Left forelimb (tissue), 1 donor: ENCODE measurements around the gene NR6A1.

ENCODE experiments used
- DNase-seq: peaks from one replicate; pipeline ENCODE4 v3.0.0-alpha.2; 2018; ENCODE audit warnings: low spot score

NR6A1 gene

DNA sequence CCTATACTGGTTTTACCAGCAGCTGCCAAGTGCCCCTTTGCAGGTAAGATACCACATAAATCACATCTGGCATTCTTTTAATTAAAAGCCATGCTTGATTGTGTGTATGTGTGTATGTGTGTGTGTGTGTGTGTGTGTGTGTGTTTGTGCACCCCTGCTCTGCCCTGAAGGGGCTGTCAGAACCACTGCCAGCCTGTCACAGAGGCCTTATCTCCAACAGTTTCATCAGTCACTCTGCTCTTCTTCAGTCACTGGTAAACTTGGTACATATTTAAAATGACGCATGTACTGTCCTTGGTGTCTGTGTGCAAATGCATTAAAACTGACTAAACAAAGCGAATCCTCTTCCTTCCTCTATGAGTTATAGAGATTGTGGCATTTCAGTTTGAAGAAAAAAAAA lies 244.9 kb downstream of the NR6A1 start:
- DNase-seq: no peak

DNA sequence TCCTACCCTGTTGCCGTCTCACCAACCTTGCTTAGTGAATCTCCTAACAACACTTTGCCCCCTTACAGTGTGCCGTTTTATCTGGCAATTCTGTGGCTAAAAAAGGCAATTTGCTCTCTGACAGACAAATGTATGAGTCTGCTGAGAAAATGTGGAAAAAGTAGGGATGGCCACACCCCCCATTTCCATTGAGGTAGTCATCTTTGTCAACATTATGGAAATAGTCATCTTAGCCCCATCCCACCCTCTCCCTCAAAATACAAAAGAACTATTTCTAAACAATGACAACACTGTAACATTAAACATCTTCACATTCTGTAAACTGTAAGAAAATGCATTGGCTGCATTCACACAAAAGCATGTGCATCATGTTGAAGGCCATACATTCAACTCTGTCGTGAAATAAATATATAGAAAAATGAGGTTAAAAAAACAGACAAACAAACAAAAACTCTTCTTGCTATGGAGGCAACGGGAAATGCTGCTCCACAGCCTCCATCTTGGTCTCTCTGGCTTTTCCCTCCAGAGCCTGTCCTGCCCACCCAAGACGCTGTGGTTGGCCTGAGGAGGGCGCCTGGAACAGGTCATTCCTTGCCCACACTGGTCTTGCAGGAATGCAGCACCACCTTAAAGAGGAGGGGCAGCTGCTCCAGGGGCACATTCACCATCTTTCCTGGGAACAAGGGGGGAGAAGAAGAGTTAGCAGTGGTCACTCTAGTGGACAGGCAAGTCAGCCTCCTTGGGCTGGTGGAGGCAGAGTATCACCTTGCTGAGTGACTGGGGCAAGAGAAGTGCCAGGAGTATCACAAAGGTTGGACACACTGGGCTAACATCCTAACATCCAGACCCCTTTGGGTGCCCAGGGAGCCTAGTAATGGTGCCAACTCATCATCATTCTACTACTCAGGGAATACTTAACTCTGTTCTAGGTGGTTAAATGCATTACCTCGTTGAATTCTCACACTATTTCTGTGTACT lies 248.7 kb downstream of the NR6A1 start:
- DNase-seq: no peak

DNA sequence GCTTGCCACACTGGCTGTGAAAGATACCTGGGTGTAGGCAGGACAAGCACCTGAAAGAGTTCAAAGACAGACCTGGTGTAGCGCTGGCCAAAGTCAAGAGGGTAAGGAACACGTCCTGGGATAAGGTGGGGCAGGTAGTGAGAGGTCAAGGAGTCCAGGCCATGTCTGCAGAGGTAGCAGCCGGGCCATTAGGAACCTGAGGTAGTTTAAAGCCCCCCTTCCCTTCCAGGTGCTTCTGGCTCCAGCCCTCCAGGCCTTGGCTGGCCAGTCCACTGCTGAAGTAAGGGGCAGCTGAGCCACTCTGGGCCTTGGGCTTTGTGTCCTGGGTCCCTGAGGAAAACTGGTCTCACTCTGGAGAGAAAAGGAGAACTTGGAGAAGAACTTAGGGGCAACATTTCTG lies 250.0 kb downstream of the NR6A1 start:
- DNase-seq: no peak

DNA sequence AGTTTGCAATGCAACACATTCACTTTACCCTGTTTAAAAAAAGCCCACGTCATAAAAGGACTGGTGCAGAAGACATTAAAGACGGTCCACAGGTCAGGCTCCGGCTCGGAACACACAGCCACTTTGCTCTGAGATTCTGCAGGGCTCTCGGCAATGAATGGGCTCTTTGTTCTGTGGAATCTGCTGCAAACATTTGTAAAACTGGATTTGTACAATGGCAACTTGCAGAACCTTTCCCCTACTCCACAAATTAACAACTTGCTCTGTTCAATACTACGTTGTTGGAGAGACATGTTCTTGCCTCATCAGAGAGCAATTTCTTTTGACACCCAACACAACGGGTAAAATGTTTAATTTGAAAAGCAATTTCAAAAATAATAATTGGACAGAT lies 250.9 kb downstream of the NR6A1 start:
- no peak for DNase-seq

DNA sequence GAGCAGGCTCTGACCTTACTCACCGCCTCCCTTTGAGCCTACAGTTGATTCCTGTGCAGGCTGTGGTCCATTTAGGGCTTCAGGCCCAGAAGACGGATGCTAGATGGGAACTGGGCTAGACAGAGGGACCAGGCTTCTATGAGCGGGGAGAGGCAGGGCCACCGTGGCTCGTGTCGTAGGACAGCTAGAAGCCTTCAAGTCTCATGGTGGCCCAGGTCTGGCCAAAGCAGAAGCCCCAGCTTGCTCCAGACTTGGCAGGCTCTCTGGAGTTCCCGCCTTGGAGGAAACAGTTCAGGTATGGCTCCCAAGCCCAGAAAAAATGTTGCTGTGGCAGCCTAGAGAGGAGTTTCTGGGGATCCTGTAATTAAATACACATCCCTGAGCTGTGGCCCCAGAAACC lies 253.0 kb downstream of the NR6A1 start:
- DNase-seq: no peak

GRCh38 chr9:124517600-124517999 lies 253.5 kb downstream of the NR6A1 start:
- no peak for DNase-seq

GRCh38 chr9:124514874-124515273 lies 256.2 kb downstream of the NR6A1 start:
- no peak for DNase-seq

- DNase-seq: no peak
These were observed 257.0 kb downstream of the NR6A1 start for GRCh38 chr9:124514125-124514524.

GRCh38 chr9:124513376-124513994 lies 257.6 kb downstream of the NR6A1 start:
- no peak for DNase-seq

GRCh38 chr9:124512806-124513204 lies 258.3 kb downstream of the NR6A1 start:
- no peak for DNase-seq

DNA sequence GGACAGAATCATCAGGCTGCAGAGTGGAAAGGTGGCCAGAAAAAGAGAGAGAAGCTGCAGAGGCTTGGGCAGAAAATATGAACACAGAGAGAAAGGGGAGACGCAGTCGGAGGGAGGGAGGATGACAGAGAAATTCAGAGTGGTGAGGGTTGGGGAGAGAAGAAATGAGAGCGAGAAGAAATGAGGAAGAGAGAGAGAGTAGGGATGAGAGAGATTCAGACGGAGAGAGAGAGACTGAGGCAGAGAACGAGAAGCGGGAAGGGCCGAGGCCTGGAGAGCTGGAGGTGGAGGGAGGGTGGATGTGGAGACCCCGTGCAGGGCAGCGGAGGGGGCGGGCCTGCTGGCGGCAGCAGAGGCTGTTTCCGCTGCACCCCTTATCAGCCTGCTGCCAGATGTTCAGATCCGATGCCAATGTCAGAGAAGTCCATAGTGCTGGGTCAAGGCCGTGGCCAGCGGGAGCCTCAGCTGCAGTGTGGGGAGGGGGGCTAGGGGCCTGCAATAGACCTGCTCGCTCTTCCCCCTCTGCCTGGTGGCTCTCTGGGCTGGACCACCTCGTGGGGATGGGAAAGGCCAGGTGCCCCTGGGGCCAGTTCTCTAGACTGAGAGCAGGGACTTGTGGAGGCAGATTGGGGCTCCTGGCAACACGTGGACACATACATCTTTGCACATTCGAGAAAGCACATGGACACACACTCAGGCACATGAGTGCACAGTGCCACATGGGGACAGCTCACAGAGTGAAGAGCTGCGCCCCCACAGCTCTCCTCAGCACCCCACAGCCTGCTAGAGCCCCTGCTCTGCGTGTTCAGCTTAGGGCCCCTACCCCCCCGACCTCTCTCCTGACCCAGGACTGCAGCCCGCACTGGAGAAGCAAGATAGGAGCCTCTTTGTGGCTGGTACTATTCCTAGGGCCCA lies 259.0 kb downstream of the NR6A1 start:
- no peak for DNase-seq

DNA sequence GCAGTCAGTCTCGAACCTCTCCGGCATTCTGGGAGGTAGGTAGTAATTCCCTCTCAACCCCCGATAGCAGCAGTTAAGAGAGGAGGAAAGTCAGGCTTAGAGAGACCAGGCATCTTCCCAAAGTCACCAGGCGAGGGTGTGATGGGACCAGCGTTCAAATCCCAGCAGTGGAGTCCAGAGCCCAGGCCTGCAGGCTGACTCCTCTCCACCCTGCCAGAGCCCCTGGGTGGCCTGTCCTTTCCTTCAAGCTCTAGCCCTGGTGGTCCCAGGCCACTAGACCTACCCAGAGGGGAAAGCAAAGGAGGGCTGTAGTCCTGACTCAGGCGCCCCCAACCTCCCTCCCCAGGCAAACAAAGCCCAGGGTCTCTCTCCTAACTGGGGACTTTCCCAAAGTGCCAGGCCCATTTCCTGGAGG lies 259.7 kb downstream of the NR6A1 start:
- no peak for DNase-seq

DNA sequence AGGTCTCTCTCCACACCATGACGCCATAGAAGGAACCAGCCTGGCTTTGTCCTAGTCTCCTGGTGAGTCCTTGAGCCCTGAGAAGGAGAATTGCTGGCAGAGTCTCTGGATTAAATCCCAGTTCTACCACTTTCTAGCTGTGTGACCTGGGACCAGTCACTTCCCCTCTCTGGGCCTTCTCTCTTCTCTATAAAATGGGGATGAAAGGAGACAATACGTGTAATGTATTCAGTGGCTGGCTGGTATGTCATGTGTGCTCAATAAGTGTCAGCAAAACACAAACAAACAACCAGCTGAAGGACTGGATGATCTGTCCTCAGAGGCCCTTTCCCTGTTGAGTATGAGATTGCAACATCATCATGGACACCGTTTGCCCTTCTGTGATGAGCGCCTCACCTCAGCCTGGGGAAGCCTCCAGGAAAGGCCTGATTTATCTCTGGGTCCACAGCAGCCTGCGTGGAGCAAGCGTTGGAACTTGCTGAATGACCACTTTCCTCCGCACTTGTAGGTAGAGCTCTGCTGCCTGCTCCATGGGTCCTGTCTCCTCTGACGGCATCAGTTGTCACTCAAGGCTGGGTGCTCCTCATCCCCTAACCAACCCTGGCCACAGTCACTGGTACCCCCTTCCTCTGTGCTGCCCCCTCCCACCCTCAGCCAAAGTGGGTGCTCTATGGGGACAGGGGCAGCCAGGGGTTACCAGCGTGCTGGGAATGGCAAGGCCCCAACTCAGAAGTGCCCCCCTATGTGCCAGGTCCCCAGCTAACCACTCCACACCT lies 260.3 kb downstream of the NR6A1 start:
- no peak for DNase-seq

GRCh38 chr9:124507880-124508423 lies 263.2 kb downstream of the NR6A1 start:
- DNase-seq: no peak

DNA sequence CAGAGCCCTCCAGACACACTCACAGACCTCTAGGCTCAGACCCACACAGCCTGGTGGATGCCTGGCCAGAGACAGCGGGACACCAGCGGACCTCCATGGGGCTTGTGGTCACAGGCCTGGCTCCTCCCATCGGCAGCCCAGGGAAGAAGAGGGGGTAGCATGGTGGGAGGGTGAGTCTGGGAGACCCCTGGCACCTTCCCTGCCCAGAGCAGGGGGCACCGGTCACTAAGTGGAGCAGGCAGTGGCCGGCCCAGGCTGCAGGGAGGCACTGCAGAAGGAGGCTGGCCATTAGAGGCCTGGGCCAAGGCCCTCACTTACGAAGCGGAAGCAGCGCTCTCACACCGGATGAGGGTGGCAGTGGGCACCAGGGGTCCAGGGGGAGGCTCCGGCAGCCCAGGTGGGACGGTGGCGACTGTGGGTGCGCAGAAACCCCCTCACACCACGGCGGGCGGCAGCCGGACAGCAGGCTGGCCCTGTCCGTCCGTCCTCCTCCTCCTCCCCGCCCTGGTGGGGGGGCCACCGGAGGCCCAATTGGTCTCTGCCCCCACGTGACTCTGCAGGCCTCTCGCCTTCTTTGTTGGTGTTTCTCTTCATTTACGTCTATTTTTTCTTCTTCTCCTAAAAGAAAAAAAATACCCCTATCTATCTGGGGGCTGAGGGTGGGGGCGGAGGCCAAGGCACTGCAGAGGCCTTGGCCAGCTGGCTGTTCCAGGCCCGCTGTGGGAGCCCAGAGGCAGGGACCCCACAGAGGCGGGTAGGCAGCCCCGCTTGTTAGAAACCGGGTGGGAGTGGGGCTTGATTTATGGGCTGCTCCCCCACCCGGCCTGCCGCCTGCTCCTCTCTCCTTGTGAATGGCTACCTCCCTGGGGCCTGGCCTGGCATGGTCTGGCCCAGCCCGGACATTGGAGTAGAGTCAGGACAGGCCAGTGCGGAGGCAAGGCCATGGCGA lies 263.9 kb downstream of the NR6A1 start, which contains the start of gene NR5A1:
Gene NR5A1, minus strand, starts transcription at position 469 of the 949 bp plus-strand sequence. CDS start 4,004 bp downstream, outside the sequence.
- DNase-seq: no peak

- DNase-seq: no peak
These were observed 264.7 kb downstream of the NR6A1 start for GRCh38 chr9:124506433-124506832.

GRCh38 chr9:124505901-124506346 lies 265.2 kb downstream of the NR6A1 start:
- no peak for DNase-seq

DNA sequence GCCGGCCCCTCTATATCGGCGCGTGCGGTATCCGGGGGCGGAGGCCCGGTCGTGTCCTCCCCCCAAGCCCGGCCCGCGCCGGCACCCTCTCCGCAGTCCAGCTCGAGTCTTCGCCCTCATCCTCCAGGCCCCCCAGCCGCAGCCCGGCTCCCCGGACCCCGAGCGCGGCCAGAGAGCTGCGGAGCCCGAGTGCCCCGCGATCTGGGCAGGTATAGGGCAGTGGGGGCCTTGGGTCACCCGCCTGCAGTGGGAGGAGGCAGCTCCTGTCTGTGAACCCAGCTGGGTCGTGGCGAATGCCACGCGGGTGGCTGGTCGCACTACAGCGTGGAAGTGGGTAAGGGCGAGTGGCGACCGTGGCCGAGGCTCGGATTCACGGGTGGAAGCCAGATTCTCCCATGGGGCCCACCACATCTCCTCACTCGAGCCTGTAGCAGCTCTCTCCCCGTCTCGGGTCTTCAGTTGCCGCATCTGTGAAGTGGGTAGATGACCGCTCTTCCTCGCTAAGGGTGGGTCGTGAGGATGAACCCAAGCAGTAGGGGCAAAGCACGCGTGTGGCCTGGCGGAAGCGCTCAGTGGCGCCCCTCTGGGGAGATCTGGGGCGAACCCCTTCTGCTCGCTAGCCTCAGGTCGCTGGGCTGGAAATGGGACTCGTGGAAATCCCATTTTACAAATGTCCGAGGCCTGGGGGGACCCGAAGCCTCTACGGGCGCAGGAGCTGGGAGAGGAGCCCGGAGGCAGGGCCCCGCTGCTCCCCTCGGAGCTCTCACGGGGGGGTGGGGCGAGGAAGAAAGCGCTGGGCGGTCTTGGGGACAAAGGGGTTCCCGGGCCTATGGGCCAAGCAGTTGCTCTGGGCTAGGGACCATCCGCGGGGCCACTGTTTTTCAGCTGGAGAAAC lies 265.9 kb downstream of the NR6A1 start:
- DNase-seq: no peak

- no peak for DNase-seq
These were observed 266.5 kb downstream of the NR6A1 start for GRCh38 chr9:124504530-124505005.
